Measurements from ENCODE around the gene RAB40B.

Gene RAB40B

GRCh38 chr17:82615084-82616020 is 83.1 kb downstream of the RAB40B start:
- Histone ChIP-seq H3K79me1 (replicated peaks; ENCODE audit: low read length, poor library complexity, severe bottlenecking) (peaks cover 27% of the 10 kb centered on the region), H3K27ac (ENCODE audit: low read length, poor library complexity, severe bottlenecking) (no peak overlapping the region), H3K36me3 (ENCODE audit: control insufficient read depth in 1 of 2, insufficient read depth in 2 of 2, low read depth in 1 of 2, low read length in 2 of 2) (peaks cover 74 to 84% of the 10 kb centered on the region in 2 experiments), H2BK15ac (ENCODE audit: low read depth, poor library complexity, severe bottlenecking) (no peak overlapping the region), H3K23ac (ENCODE audit: low read length in 2 of 2) (no peak overlapping the region), H3K4me3 (ENCODE audit: insufficient read depth in 1 of 2, low read depth in 1 of 2, low read length in 2 of 2) (no peak overlapping the region), H2AK5ac (ENCODE audit: low read length, severe bottlenecking) (no peak overlapping the region), H2AFZ (ENCODE audit: low read depth, low read length) (no peak overlapping the region), H2BK120ac (ENCODE audit: low read depth, low read length) (no peak overlapping the region), H3K9me3 (ENCODE audit: control insufficient read depth, low read length) (no peaks in the 10 kb centered on the region), H3K9ac (ENCODE audit: low read length) (no peak overlapping the region), H4K8ac (ENCODE audit: low read length) (no peak overlapping the region), H3K27me3 (ENCODE audit: control insufficient read depth in 1 of 2, insufficient read depth in 1 of 2, low read length in 2 of 2) (no peaks in the 10 kb centered on the region), H2BK5ac (ENCODE audit: low read depth, low read length, poor library complexity, severe bottlenecking) (no peak overlapping the region), H3K14ac (ENCODE audit: low read length in 2 of 2) (no peak overlapping the region), H4K91ac (ENCODE audit: low read length) (no peak overlapping the region), H3K4me1 (ENCODE audit: control insufficient read depth, insufficient read depth, low read depth, low read length) (peaks cover 7% of the 10 kb centered on the region), H3K4ac (ENCODE audit: low read depth in 1 of 2, low read length in 2 of 2) (no peak overlapping the region), H2BK12ac (ENCODE audit: low read length in 2 of 2) (no peak overlapping the region), H3K18ac (ENCODE audit: low read depth in 1 of 2, low read length in 2 of 2) (no peak overlapping the region), H3K4me2 (ENCODE audit: low read length, poor library complexity, severe bottlenecking) (no peak overlapping the region)
- no peak for DNase-seq
- 96% methylated on average over 45 of the region's 45 CpGs for WGBS

GRCh38 chr17:82614095-82614631 is 84.3 kb downstream of the RAB40B start:
- no peak overlapping the region for H2AK5ac ChIP-seq (ENCODE audit: low read length, severe bottlenecking)
- H3K4me1 ChIP-seq (ENCODE audit: control insufficient read depth, insufficient read depth, low read depth, low read length) = peaks cover 7% of the 10 kb centered on the region
- no peak overlapping the region for H3K23ac ChIP-seq (ENCODE audit: low read length in 2 of 2)
- peak overlapping the region; percentile 12 for H4K8ac ChIP-seq (ENCODE audit: low read length)
- no peak overlapping the region for H3K4ac ChIP-seq (ENCODE audit: low read depth in 1 of 2, low read length in 2 of 2)
- no peak overlapping the region for H2AFZ ChIP-seq (ENCODE audit: low read depth, low read length)
- H3K4me2 ChIP-seq (ENCODE audit: low read length, poor library complexity, severe bottlenecking) = no peak overlapping the region
- H3K18ac ChIP-seq (ENCODE audit: low read depth in 1 of 2, low read length in 2 of 2) = no peak overlapping the region
- H3K9me3 ChIP-seq (ENCODE audit: control insufficient read depth, low read length) = no peaks in the 10 kb centered on the region
- H3K14ac ChIP-seq (ENCODE audit: low read length in 2 of 2) = no peak overlapping the region
- H2BK120ac ChIP-seq (ENCODE audit: low read depth, low read length) = no peak overlapping the region
- no peak for DNase-seq
- WGBS = 80% methylated on average over 15 of the region's 22 CpGs
- no peak overlapping the region for H3K4me3 ChIP-seq (ENCODE audit: insufficient read depth in 1 of 2, low read depth in 1 of 2, low read length in 2 of 2)
- no peaks in the 10 kb centered on the region for H3K27me3 ChIP-seq (ENCODE audit: control insufficient read depth in 1 of 2, insufficient read depth in 1 of 2, low read length in 2 of 2)
- H4K91ac ChIP-seq (ENCODE audit: low read length) = no peak overlapping the region
- H3K36me3 ChIP-seq (ENCODE audit: control insufficient read depth in 1 of 2, insufficient read depth in 2 of 2, low read depth in 1 of 2, low read length in 2 of 2) = peaks cover 73 to 77% of the 10 kb centered on the region in 2 experiments
- H2BK15ac ChIP-seq (ENCODE audit: low read depth, poor library complexity, severe bottlenecking) = no peak overlapping the region
- H3K79me1 ChIP-seq (replicated peaks; ENCODE audit: low read length, poor library complexity, severe bottlenecking) = peaks cover 19% of the 10 kb centered on the region
- no peak overlapping the region for H3K9ac ChIP-seq (ENCODE audit: low read length)
- no peak overlapping the region for H3K27ac ChIP-seq (ENCODE audit: low read length, poor library complexity, severe bottlenecking)
- no peak overlapping the region for H2BK12ac ChIP-seq (ENCODE audit: low read length in 2 of 2)
- H2BK5ac ChIP-seq (ENCODE audit: low read depth, low read length, poor library complexity, severe bottlenecking) = no peak overlapping the region

GRCh38 chr17:82613283-82614094 is 85.0 kb downstream of the RAB40B start:
- Histone ChIP-seq H2AFZ (ENCODE audit: low read depth, low read length) (no peak overlapping the region), H2AK5ac (ENCODE audit: low read length, severe bottlenecking) (no peak overlapping the region), H3K4me3 (ENCODE audit: insufficient read depth in 1 of 2, low read depth in 1 of 2, low read length in 2 of 2) (no peak overlapping the region), H3K23ac (ENCODE audit: low read length in 2 of 2) (no peak overlapping the region), H4K91ac (ENCODE audit: low read length) (no peak overlapping the region), H4K8ac (ENCODE audit: low read length) (peak overlapping the region; percentile 12), H2BK15ac (ENCODE audit: low read depth, poor library complexity, severe bottlenecking) (no peak overlapping the region), H2BK120ac (ENCODE audit: low read depth, low read length) (no peak overlapping the region), H3K27ac (ENCODE audit: low read length, poor library complexity, severe bottlenecking) (no peak overlapping the region), H3K18ac (ENCODE audit: low read depth in 1 of 2, low read length in 2 of 2) (no peak overlapping the region), H3K36me3 (ENCODE audit: control insufficient read depth in 1 of 2, insufficient read depth in 2 of 2, low read depth in 1 of 2, low read length in 2 of 2) (peaks cover 71 to 72% of the 10 kb centered on the region in 2 experiments), H3K9ac (ENCODE audit: low read length) (no peak overlapping the region), H3K9me3 (ENCODE audit: control insufficient read depth, low read length) (no peaks in the 10 kb centered on the region), H3K79me1 (replicated peaks; ENCODE audit: low read length, poor library complexity, severe bottlenecking) (peaks cover 15% of the 10 kb centered on the region), H2BK12ac (ENCODE audit: low read length in 2 of 2) (no peak overlapping the region), H3K4me1 (ENCODE audit: control insufficient read depth, insufficient read depth, low read depth, low read length) (peaks cover 7% of the 10 kb centered on the region), H3K27me3 (ENCODE audit: control insufficient read depth in 1 of 2, insufficient read depth in 1 of 2, low read length in 2 of 2) (no peaks in the 10 kb centered on the region), H3K4me2 (ENCODE audit: low read length, poor library complexity, severe bottlenecking) (no peak overlapping the region), H3K4ac (ENCODE audit: low read depth in 1 of 2, low read length in 2 of 2) (no peak overlapping the region), H3K14ac (ENCODE audit: low read length in 2 of 2) (no peak overlapping the region), H2BK5ac (ENCODE audit: low read depth, low read length, poor library complexity, severe bottlenecking) (no peak overlapping the region)
- no peak for DNase-seq
- 98% methylated on average over 37 of the region's 37 CpGs for WGBS

Measured in mesenchymal stem cell (in vitro differentiated cells and primary cell).